CD4-positive, alpha-beta T cell (primary cell): Measurements from ENCODE around the gene STAMBP. TPM values are rescaled to one million over a fixed set of nuclear protein-coding genes. Genes with fewer than 3 reads are reported as not detected.

Experiments used
- ATAC-seq: fragments of 200-7000 bp; cut with Tn5 transposase; one replicate; pipeline ENCODE4 v1.10.0; 2022; ENCODE audit warnings: mild to moderate bottlenecking; ENCODE audit not compliant: poor library complexity
- CTCF ChIA-PET: fragments of 350-600 bp; sonication (Branson Sonifier 250); formaldehyde crosslinking; loops from one replicate; lab custom pipeline; 2021; ENCODE audit warnings: antibody characterized with exemption, inconsistent platforms; lab: Charles Lee
- POLR2A ChIA-PET: fragments of 350-600 bp; sonication (Branson Sonifier 250); formaldehyde crosslinking; loops from one replicate; lab custom pipeline; 2021; ENCODE audit warnings: antibody characterized with exemption, inconsistent platforms; lab: Charles Lee
- DNase-seq, 14 experiments: peaks; one replicate each; pipeline ENCODE4 v3.0.0-alpha.2; 2013 to 2020; ENCODE audit warnings: mixed read lengths in 2 of 14
- H3K27ac ChIP-seq, 2 donors: one replicate each; pipeline versions ENCODE4 v1.5.1 to v1.7.0; 2013; ENCODE audit warnings: low read length in 2 of 2, low read depth in 1 of 2, mild to moderate bottlenecking in 1 of 2
- H3K27me3 ChIP-seq, 2 experiments: 1 replicate in 1 of 2; 2 replicates in 1 of 2; pipeline versions ENCODE4 v1.6.1 to v1.7.0; 2013; ENCODE audit warnings: low read length in 2 of 2, control low read depth in 1 of 2, mild to moderate bottlenecking in 1 of 2, moderate library complexity in 1 of 2; ENCODE audit not compliant: insufficient read depth in 2 of 2, control insufficient read depth in 1 of 2
- H3K36me3 ChIP-seq: one replicate; pipeline ENCODE4 v1.6.1; 2013; ENCODE audit warnings: low read length, control low read depth; ENCODE audit not compliant: insufficient read depth
- H3K4me1 ChIP-seq: one replicate; pipeline ENCODE4 v1.6.1; 2013; ENCODE audit warnings: low read length, control low read depth; ENCODE audit not compliant: insufficient read depth
- H3K4me3 ChIP-seq: one replicate; pipeline ENCODE4 v1.5.1; 2013; ENCODE audit warnings: mild to moderate bottlenecking, low read length, moderate library complexity
- H3K9me3 ChIP-seq, 2 experiments: 1 replicate in 1 of 2; 2 replicates in 1 of 2; pipeline versions ENCODE4 v1.6.1 to v1.7.0; 2013; ENCODE audit warnings: low read length in 2 of 2, mild to moderate bottlenecking in 2 of 2, control low read depth in 1 of 2, moderate library complexity in 1 of 2; ENCODE audit not compliant: control insufficient read depth in 1 of 2, insufficient read depth in 1 of 2
- H3K27ac Mint-ChIP-seq: one replicate; pipeline ENCODE4 v1.8.0; 2020; ENCODE audit warnings: mixed read lengths
- H3K27me3 Mint-ChIP-seq: one replicate; pipeline ENCODE4 v1.8.0; 2021; ENCODE audit warnings: mixed read lengths
- H3K36me3 Mint-ChIP-seq: one replicate; pipeline ENCODE4 v1.8.0; 2021; ENCODE audit warnings: low read depth, mixed read lengths
- H3K4me1 Mint-ChIP-seq: one replicate; pipeline ENCODE4 v1.8.0; 2021; ENCODE audit warnings: low read depth, mixed read lengths
- H3K4me3 Mint-ChIP-seq: one replicate; pipeline ENCODE4 v1.8.0; 2020; ENCODE audit warnings: mild to moderate bottlenecking, mixed read lengths
- H3K9me3 Mint-ChIP-seq: one replicate; pipeline ENCODE4 v1.8.0; 2020; ENCODE audit warnings: mixed read lengths
- CTCF ChIP-seq: fragments of 200-600 bp; IDR thresholded peaks from one replicate; pipeline ENCODE4 v1.8.0; 2022; ENCODE audit warnings: antibody characterized with exemption, mild to moderate bottlenecking
- intact Hi-C, 2 experiments: fragments of 100-400 bp; cut with DNase I in 1 of 2; cut with micrococcal nuclease in 1 of 2; formaldehyde crosslinking; loops; one replicate each; pipeline versions ENCODE4 v1.15.1 to v1.9.0; 2023 to 2025; cut with DNase I, micrococcal nuclease
- total RNA-seq, 174 experiments: library from RNA in 2 of 174; stranded (reverse) in 2 of 174; gene quantifications; one replicate each; pipeline ENCODE4 v1.2.3 and lab custom pipeline; 2021 to 2026

Gene STAMBP
- total RNA-seq, 2 experiments from 2014 or later, result 11.3 to 13.8 TPM

DNA sequence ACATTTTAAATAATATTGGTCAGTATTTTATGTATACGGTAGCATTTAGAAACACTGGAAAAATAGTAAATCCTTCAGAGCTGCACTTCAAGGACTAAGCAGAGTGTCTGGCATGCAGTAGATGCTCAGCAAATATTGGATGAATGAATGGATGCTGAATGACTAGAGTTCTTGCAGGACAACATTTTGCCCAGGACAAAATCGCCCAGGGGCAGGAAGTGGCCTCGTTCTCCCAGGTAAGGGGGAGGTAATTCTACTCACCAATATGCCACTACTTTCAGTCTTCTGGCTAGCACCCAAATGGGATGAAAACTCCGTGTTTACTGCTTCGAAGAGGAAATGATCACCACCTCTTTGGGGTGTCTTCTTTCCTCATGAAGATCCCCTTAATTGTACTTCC, 93.9 kb downstream of the STAMBP start:
- no peaks in the 10 kb centered on the region for H3K27me3 ChIP-seq
- Mint-ChIP-seq H3K4me3 (no peak overlapping the region), H3K9me3 (no peaks in the 10 kb centered on the region), H3K4me1 (peaks cover 14% of the 10 kb centered on the region), H3K27ac (no peak overlapping the region), H3K27me3 (no peaks in the 10 kb centered on the region), H3K36me3 (peaks cover 7% of the 10 kb centered on the region)
- no peaks in the 10 kb centered on the region for H3K36me3 ChIP-seq
- no peaks in the 10 kb centered on the region for H3K9me3 ChIP-seq
- intact Hi-C loops, result loop anchor here (1.0 to 10.0 kb wide), 2 partner anchors 98 to 254 kb away; partner anchors contain the start of gene STAMBP (in 1 of the 2)
- DNase-seq (no peak), ATAC-seq (no peak)
- no peak overlapping the region for H3K27ac ChIP-seq
- ChIA-PET CTCF (interaction anchor here (1.1 to 1.3 kb wide), 2 partner anchors 48 to 80 kb away, joined by 3 to 4 read pairs; no protein-coding TSS in a partner anchor), POLR2A (no interaction called here)
- TF ChIP-seq CTCF, result no peak
- H3K4me1 ChIP-seq, result peaks cover 9% of the 10 kb centered on the region
- H3K4me3 ChIP-seq, result no peak overlapping the region

Other genes with a start within 250 kb of the STAMBP start
- gene NAT8, start 186.5 kb upstream of the STAMBP start, total RNA-seq, result not detected
- 10 to 100 TPM; 16.1 to 18.2 TPM for gene TPRKB, start 91.6 kb upstream of the STAMBP start, total RNA-seq
- 10 to 100 TPM; 57.1 to 61.5 TPM for gene DUSP11, start 48.9 kb upstream of the STAMBP start, total RNA-seq
- not detected for gene C2orf78, start 44.8 kb upstream of the STAMBP start, total RNA-seq
- not detected for gene ACTG2, start 64.0 kb downstream of the STAMBP start, total RNA-seq
- 10 to 100 TPM; 30.5 to 32.0 TPM for gene DGUOK, start 97.9 kb downstream of the STAMBP start, total RNA-seq
- 10 to 100 TPM; 22.2 to 24.1 TPM for gene TET3, start 155.9 kb downstream of the STAMBP start, total RNA-seq